GM18511 (cell line): ENCODE measurements around the gene ZSCAN10.
"Not testable (repeated sequence)": the region's sequence is repeated elsewhere in the genome, so short reads cannot be mapped to it uniquely, and the experiment has no call there.

Experiments used
- ATAC-seq: cut with Tn5 transposase; IDR thresholded peaks from one replicate; pipeline ENCODE4 v1.9.1; 2021; ENCODE audit warnings: mild to moderate bottlenecking, moderate library complexity; ENCODE audit not compliant: unreplicated experiment

The ZSCAN10 gene

GRCh38 chr16:3098459-3099394, at the start of gene ZSCAN10:
Gene ZSCAN10, minus strand, starts transcription at chr16:3099294. Its CDS starts 6,357 bp downstream, at chr16:3092937.
- no peak for ATAC-seq

GRCh38 chr16:3148256-3149192, 49.4 kb upstream of the ZSCAN10 start:
- no peak for ATAC-seq

- no peak for ATAC-seq
Observed at GRCh38 chr16:3147757-3148104, 48.6 kb upstream of the ZSCAN10 start.

GRCh38 chr16:3147046-3147756, 48.1 kb upstream of the ZSCAN10 start:
- ATAC-seq, result no peak

- no peak for ATAC-seq
Observed at GRCh38 chr16:3145660-3146059, 46.6 kb upstream of the ZSCAN10 start.

- no peak for ATAC-seq
Observed at GRCh38 chr16:3145151-3145550, 46.1 kb upstream of the ZSCAN10 start.

- no peak for ATAC-seq
Observed at GRCh38 chr16:3144321-3144983, 45.4 kb upstream of the ZSCAN10 start.

GRCh38 chr16:3143598-3144320, 44.7 kb upstream of the ZSCAN10 start:
- no peak for ATAC-seq

GRCh38 chr16:3143189-3143588, 44.1 kb upstream of the ZSCAN10 start:
- ATAC-seq, result no peak

- no peak for ATAC-seq
Observed at GRCh38 chr16:3142770-3143169, 43.7 kb upstream of the ZSCAN10 start.

- ATAC-seq, result no peak
Observed at GRCh38 chr16:3142327-3142726, 43.2 kb upstream of the ZSCAN10 start.

GRCh38 chr16:3141781-3142311, 42.8 kb upstream of the ZSCAN10 start:
- no peak for ATAC-seq

- no peak for ATAC-seq
Observed at GRCh38 chr16:3140603-3141427, 41.7 kb upstream of the ZSCAN10 start.

- ATAC-seq, result not testable (repeated sequence)
Observed at GRCh38 chr16:3139561-3139960, 40.5 kb upstream of the ZSCAN10 start.

GRCh38 chr16:3138823-3139426, 39.8 kb upstream of the ZSCAN10 start:
- ATAC-seq, result no peak

- no peak for ATAC-seq
Observed at GRCh38 chr16:3138342-3138741, 39.2 kb upstream of the ZSCAN10 start.

GRCh38 chr16:3137267-3137666, 38.2 kb upstream of the ZSCAN10 start:
- no peak for ATAC-seq

GRCh38 chr16:3135126-3135715, 36.1 kb upstream of the ZSCAN10 start:
- peak; percentile 2 for ATAC-seq
